Measurements from ENCODE around the gene IL15.
A peak's percentile ranks its signal among the peaks of the same experiment; 100 is the strongest.
"Not testable (repeated sequence)": the region's sequence is repeated elsewhere in the genome, so short reads cannot be mapped to it uniquely, and the experiment has no call there.

Gene IL15, protein sequence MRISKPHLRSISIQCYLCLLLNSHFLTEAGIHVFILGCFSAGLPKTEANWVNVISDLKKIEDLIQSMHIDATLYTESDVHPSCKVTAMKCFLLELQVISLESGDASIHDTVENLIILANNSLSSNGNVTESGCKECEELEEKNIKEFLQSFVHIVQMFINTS

GRCh38 chr4:141636082-141636770 lies at the start of gene IL15:
Gene IL15 (plus strand): TSS chr4:141636583. CDS start chr4:141719465, 82,882 bp downstream.
- peak; percentile 79 for DNase-seq

GRCh38 chr4:141587897-141588296 lies 48.5 kb upstream of the IL15 start:
- no peak for DNase-seq

- no peak for DNase-seq
These were observed 40.9 kb upstream of the IL15 start for GRCh38 chr4:141595531-141595930.

DNA sequence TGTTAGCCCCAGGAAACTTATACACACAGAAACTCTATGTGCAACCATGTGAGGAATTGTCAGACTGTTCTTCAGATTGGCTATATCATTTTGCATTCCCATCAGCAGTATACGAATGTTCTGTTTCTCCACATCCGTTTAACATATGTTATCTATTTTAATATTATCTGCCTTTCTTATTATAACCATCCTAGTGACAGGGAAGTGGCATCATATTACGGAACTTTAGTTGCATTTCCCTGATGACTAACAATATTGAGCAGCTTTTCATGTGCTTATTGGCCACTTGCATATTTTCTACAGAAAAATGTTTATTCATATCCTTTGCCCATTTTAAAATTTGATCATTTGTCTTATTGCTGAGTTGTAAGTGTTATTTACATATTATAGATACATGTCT lies 36.5 kb upstream of the IL15 start:
- no peak for DNase-seq

GRCh38 chr4:141604683-141605082 lies 31.7 kb upstream of the IL15 start:
- DNase-seq: not testable (repeated sequence)

DNA sequence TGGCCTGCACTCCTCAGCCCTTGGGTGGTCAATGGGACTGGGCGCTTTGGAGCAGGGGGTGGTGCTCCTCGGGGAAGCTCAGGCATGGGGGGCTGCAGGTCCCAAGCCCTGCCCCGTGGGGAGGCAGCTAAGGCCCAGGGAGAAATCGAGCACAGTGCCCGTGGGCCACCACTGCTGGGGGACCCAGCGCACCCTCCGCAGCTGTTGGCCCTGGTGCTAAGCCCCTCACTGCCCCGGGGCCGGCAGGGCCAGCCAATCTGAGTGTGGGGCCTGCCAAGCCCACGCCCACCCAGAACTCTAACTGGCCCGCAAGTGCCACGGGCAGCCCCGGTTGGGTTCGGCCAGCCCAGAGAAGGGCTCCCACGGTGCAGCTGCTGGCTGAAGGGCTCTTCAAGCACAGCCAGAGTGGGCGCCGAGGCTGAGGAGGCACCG lies 30.9 kb upstream of the IL15 start:
- DNase-seq: no peak

DNA sequence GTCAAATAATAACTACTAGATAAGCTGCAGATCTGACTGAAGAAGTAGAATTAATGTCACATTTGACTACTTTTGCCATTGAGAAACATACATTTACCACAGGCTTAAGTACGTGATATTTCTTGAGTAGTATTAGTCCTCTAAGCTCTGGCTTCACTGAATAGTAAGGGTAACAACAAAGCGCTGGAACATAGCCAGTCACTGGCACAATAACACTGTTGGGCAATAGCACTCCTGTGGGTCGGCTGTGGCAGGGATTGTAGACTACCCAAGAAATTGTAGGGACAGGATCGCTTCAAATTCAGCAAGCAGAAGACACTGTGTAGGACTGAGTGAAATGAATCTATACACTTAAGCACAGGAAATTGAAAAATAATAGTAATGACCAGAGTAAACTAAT lies 27.1 kb upstream of the IL15 start:
- DNase-seq: no peak

DNA sequence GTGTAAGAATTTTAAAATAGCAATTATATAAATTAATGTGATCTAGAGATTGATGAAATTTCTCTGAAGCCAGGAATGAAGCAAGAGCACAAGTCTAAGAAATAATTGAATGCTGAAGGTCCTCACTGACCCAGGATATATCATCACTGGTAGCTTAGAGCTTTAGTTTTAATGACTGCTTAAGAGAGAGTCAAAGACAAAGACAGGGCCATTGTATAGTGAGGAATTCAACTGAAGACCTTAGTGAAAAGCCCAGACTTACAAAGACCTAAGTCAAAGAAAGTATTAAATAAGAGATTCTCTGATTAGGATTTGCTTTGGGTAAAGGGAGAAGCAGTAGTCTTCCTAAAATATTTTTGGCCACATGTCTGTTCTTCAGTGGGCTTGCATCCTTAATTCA lies 26.0 kb upstream of the IL15 start:
- no peak for DNase-seq

- no peak for DNase-seq
These were observed 21.4 kb upstream of the IL15 start for GRCh38 chr4:141614878-141615586.

DNA sequence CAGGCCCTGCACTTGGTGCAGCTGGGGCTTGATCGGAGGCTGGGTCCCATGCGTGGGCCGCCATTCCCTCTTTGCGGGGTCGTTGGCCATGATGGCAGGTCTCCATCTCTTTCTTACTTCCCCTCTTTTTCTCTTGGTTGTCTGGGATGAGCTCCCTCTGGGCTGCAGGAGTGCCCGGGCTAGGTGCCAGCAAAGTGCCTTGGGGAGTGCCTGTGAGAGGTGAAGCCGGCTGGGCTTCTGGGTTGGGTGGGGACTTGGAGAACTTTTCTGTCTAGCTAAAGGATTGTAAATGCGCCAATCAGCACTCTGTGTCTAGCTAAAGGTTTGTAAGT lies 20.8 kb upstream of the IL15 start:
- not testable (repeated sequence) for DNase-seq

DNA sequence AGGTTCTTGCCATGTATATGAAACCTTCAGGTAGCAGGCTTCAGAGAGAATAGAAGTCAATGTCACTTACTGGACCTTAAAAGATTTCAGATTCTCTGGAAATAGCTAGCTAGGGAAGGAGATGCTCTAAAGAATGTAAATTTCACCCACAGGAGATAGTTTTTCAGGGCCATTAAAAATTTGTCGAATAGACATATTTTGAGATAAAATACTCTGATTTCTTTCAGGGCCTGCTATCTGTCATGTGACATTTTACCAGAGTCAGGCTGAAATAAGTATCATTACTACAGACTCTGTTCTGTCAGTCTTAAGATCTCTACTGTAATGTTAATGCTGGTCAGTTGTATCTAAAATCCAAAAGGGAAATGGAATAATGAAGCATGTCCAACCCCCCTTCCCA lies 15.7 kb upstream of the IL15 start:
- no peak for DNase-seq

GRCh38 chr4:141625023-141625422 lies 11.4 kb upstream of the IL15 start:
- DNase-seq: no peak

- no peak for DNase-seq
These were observed 5.5 kb upstream of the IL15 start for GRCh38 chr4:141630854-141631253.

DNA sequence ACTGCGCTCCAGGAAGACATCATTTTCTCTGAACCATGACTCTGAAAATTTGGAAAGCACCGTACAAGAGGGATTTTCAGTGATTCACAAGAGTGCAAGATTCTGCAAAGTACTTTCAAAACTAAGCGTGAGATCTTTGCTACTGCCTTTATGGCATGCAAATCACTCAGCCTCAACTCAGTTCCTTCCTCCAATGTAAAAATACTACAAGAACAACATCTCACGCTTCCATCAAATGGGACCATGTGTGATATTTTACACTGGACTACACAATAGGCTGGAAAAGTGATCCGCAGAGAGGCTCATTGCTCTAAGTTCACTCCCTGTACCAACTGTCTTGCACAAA lies 674 bp upstream of the IL15 start:
- no peak for DNase-seq

DNA sequence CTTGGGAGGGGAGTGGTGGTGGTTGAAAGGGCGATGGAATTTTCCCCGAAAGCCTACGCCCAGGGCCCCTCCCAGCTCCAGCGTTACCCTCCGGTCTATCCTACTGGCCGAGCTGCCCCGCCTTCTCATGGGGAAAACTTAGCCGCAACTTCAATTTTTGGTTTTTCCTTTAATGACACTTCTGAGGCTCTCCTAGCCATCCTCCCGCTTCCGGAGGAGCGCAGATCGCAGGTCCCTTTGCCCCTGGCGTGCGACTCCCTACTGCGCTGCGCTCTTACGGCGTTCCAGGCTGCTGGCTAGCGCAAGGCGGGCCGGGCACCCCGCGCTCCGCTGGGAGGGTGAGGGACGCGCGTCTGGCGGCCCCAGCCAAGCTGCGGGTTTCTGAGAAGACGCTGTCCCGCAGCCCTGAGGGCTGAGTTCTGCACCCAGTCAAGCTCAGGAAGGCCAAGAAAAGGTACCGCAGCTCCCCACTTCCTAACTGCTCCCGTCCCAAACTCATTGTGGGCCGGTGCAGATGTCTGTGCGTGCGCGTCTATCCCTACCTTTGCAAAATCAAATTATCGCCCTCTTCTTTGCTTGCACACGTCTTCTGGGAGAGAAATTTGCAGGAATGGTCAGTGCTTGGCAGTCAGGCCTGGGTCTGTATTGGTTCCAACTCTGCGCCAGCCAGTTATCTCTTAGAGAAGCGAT lies 533 bp downstream of the IL15 start:
- DNase-seq: peak; percentile 32

- no peak for DNase-seq
These were observed 1.2 kb downstream of the IL15 start for GRCh38 chr4:141637565-141637964.

DNA sequence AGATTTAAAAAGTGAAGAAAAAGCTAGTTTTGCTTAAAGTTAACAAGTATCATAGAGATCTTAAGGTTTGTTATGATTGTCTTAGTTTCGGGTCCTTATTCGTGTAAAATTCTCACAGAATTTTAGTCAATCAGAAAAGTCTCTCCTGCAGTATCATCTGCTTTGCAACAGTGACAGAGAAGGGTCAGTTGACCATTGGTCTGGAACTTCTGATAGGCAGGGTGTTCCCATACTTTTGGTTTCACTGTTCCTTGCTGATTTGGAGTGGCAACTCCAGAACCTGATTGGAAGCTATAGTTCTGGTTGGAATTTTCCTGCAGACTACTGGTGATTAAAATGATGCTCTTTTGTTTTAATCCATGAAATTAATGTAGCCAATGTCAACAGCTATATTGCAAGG lies 1.8 kb downstream of the IL15 start:
- no peak for DNase-seq

DNA sequence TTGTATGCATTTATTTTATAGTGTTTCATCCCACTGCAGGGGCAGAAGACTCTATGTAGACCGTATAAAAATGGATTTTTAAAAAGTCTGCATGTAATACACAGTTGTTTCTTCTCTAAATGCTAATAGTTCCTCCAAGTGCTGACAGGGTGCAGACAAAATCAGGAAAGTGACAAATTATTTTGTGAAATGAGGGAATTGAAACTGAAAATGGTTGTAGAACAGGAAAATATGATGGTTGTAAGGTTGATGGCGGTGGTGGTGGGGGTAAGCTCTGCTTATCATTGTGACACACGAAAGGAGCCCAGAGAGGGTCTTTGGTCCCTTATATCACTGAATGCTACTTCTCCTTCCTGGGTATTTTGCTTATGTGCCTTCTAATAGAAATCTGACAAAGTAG lies 4.3 kb downstream of the IL15 start:
- DNase-seq: no peak

DNA sequence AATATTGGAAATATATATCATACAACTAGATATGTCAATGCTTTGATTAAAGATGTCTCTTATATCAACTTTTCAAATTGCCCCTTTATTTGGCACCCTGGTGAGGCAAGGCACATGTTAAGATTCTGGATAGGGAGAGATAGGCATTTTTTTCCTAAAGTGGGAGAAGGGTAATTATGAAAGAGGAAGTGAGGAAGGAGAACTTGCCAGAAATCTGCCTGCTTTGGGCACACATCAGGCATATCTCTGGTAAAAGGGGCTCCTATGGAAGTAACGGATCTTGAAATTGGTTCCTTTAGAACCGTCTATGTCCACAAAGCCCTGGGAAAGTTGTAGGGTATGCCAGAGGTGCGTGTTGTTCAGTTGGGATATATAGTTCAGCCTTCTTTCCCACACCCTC lies 5.7 kb downstream of the IL15 start:
- DNase-seq: no peak

DNA sequence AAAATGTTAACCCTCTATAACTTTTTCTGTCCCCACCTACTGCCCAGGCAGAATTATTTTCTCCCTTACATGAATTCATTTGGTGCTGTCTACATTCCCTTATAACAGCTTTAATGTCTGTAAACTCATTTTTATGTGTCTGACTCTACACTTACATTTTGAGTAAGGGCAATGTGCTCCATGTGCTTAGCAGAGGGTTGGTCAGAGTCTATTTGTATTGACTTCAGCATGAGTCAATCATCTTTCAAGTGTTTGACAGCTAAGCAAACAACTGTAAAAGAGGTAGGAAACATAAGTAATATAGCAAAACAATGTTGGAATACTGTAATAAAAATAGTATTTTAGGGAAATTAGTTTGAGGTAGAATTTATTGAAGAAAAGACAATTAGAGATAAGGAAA lies 6.3 kb downstream of the IL15 start:
- DNase-seq: no peak

DNA sequence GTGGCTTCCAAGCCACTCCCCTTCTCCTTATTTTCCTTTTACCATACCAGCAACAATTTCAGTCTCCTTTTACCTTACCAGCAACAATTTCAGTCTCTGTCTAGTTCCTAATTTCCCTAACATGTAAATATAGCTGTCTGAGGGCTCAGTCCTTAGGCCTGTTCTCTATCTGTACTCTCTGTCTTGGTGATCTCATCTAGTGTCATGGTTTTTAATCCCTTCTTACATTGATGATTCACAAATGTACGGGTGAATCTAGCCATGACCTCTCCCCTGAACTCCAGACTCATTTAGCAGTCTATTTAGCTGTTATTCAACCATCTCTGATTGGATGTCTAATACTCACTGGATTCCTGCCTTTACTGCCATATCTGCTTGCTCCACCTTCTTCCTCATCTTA lies 7.2 kb downstream of the IL15 start:
- no peak for DNase-seq

DNA sequence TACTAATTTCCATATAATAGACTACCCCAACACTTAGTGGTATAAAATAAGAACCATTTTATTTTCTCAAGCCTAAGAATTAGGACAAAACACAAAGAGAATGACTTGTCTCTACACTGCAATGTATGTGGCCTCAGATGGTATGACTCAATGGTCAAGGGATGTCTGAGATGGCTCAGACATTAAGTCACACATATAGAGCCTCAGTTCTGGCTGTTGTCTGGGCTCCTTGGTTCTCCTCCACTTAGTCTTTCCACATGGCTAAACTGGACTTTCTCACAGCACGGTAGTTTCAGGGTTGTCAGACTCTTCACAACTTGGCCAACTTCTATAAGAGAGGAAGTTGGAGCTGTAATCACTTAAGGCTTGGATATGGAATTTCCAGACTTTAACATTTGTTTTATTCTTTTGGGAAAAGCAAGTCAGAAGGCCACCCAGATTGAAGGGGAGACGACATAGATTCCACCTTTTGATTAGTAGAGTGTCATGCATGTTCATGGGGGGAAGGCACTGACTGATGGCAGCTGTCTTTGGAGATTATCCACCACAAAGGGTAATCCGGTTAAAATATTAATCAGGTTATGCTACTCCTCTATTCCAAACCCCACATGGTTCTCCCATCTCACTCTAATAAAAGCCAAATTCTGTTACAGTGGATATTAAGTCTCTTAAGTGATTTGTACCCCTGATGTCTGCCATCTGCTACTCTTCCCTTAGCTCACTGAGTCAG lies 9.4 kb downstream of the IL15 start:
- no peak for DNase-seq

GRCh38 chr4:141646969-141647368 lies 10.6 kb downstream of the IL15 start:
- no peak for DNase-seq

Measured in activated naive CD4-positive, alpha-beta T cell treated with Interleukin-2 at 50 U/mL for 16 hours (primary cell).